Measurements from ENCODE around the gene MPV17L.
"Not testable (repeated sequence)": the region's sequence is repeated elsewhere in the genome, so short reads cannot be mapped to it uniquely, and the experiment has no call there.

MPV17L gene

GRCh38 chr16:15395631-15396508 lies at the start of gene MPV17L:
MPV17L (plus strand) TSS chr16:15395754; CDS start chr16:15395898, 144 bp downstream.
- H3K4me3 ChIP-seq (ENCODE audit: low read length), result peak within 1 kb of the TSS; percentile 28
- not testable (repeated sequence) for DNase-seq (ENCODE audit: low read depth)

- H3K4me3 ChIP-seq (ENCODE audit: low read length); DNase-seq (ENCODE audit: low read depth): not testable (repeated sequence)
Measured at GRCh38 chr16:15348721-15349120, 46.8 kb upstream of the MPV17L start.

GRCh38 chr16:15351251-15351650 lies 44.3 kb upstream of the MPV17L start:
- DNase-seq (ENCODE audit: low read depth); H3K4me3 ChIP-seq (ENCODE audit: low read length): not testable (repeated sequence)

- not testable (repeated sequence) for H3K4me3 ChIP-seq (ENCODE audit: low read length); DNase-seq (ENCODE audit: low read depth)
Measured at GRCh38 chr16:15351745-15352144, 43.8 kb upstream of the MPV17L start.

- DNase-seq (ENCODE audit: low read depth); H3K4me3 ChIP-seq (ENCODE audit: low read length): not testable (repeated sequence)
Measured at GRCh38 chr16:15352852-15353251, 42.7 kb upstream of the MPV17L start.

- H3K4me3 ChIP-seq (ENCODE audit: low read length); DNase-seq (ENCODE audit: low read depth): not testable (repeated sequence)
Measured at GRCh38 chr16:15354846-15355245, 40.7 kb upstream of the MPV17L start.

- H3K4me3 ChIP-seq (ENCODE audit: low read length); DNase-seq (ENCODE audit: low read depth): not testable (repeated sequence)
Measured at GRCh38 chr16:15357495-15357894, 38.1 kb upstream of the MPV17L start.

GRCh38 chr16:15378194-15378593 lies 17.4 kb upstream of the MPV17L start, which contains the start of gene NPIPA5:
NPIPA5 (minus strand) TSS chr16:15378294; CDS start chr16:15378294, 0 bp downstream.
- not testable (repeated sequence) for DNase-seq (ENCODE audit: low read depth); H3K4me3 ChIP-seq (ENCODE audit: low read length)

GRCh38 chr16:15382810-15383209 lies 12.7 kb upstream of the MPV17L start:
- not testable (repeated sequence) for H3K4me3 ChIP-seq (ENCODE audit: low read length)

GRCh38 chr16:15388060-15388459 lies 7.5 kb upstream of the MPV17L start:
- not testable (repeated sequence) for DNase-seq (ENCODE audit: low read depth); H3K4me3 ChIP-seq (ENCODE audit: low read length)

More at GRCh38 chr16:15382810-15383209, 12.7 kb upstream of the MPV17L start:
- DNase-seq (ENCODE audit: low read depth), result peak; percentile 43

- not testable (repeated sequence) for DNase-seq (ENCODE audit: low read depth); H3K4me3 ChIP-seq (ENCODE audit: low read length)
Measured at GRCh38 chr16:15389916-15390315, 5.6 kb upstream of the MPV17L start.

GRCh38 chr16:15393025-15393424 lies 2.5 kb upstream of the MPV17L start:
- not testable (repeated sequence) for H3K4me3 ChIP-seq (ENCODE audit: low read length); DNase-seq (ENCODE audit: low read depth)

GRCh38 chr16:15396509-15396829 lies 915 bp downstream of the MPV17L start:
- H3K4me3 ChIP-seq (ENCODE audit: low read length); DNase-seq (ENCODE audit: low read depth): not testable (repeated sequence)

- DNase-seq (ENCODE audit: low read depth), result no peak
- H3K4me3 ChIP-seq (ENCODE audit: low read length), result no peak overlapping the region
- TF ChIP-seq CTCF (IDR thresholded peaks at IDR 0.05; ENCODE audit: insufficient read depth, low read depth, low read length, missing control alignments), result no peak
Measured at GRCh38 chr16:15396948-15397594, 1.5 kb downstream of the MPV17L start.

Data from epithelial cell of esophagus (primary cell).